ENCODE measurements around the gene CHCHD4. TPM values are rescaled to one million over a fixed set of nuclear protein-coding genes. Genes with fewer than 3 reads are reported as not detected.
"Not testable (repeated sequence)": the region's sequence is repeated elsewhere in the genome, so short reads cannot be mapped to it uniquely, and the experiment has no call there.

The CHCHD4 gene
- total RNA-seq, 4 donors from 2014 or later = 10.7 to 17.7 (median 13.8) TPM

GRCh38 chr3:14118400-14119381 lies 6.0 kb downstream of the CHCHD4 start:
- TF ChIP-seq EP300 (IDR thresholded peaks at IDR 0.05) (no peak), POLR2A (IDR thresholded peaks at IDR 0.05) (no peak), CTCF (IDR thresholded peaks at IDR 0.05) (no peak)
- WGBS, 2 donors = 72 to 73% methylated on average over 12 to 13 of the region's 13 CpGs
- no peak overlapping the region for H3K4me3 ChIP-seq
- H3K9me3 ChIP-seq = no peaks in the 10 kb centered on the region
- H3K4me1 ChIP-seq = peaks cover 0 to 15% (median 5%) of the 10 kb centered on the region in 4 donors
- no peak for DNase-seq (ENCODE audit: low spot score in 2 of 2)
- H3K36me3 ChIP-seq = peaks cover 0 to 64% (median 0%) of the 10 kb centered on the region in 3 donors
- H3K27ac ChIP-seq = no peak overlapping the region
- no peaks in the 10 kb centered on the region for H3K27me3 ChIP-seq

GRCh38 chr3:14117468-14118399 lies 6.9 kb downstream of the CHCHD4 start:
- no peak for DNase-seq (ENCODE audit: low spot score in 2 of 2)
- WGBS, 2 donors = 92% methylated on average over 10 of the region's 10 CpGs
- Histone ChIP-seq H3K4me1 (peaks cover 0 to 6% (median 0%) of the 10 kb centered on the region in 4 donors), H3K36me3 (peaks cover 0 to 74% (median 0%) of the 10 kb centered on the region in 3 donors), H3K27ac (no peak overlapping the region), H3K9me3 (no peaks in the 10 kb centered on the region), H3K27me3 (no peaks in the 10 kb centered on the region), H3K4me3 (no peak overlapping the region)
- no peak for TF ChIP-seq EP300 (IDR thresholded peaks at IDR 0.05)
- TF ChIP-seq CTCF (IDR thresholded peaks at IDR 0.05) = no peak
- no peak for TF ChIP-seq POLR2A (IDR thresholded peaks at IDR 0.05)

- TF ChIP-seq CTCF (IDR thresholded peaks at IDR 0.05) (no peak), POLR2A (IDR thresholded peaks at IDR 0.05) (no peak), EP300 (IDR thresholded peaks at IDR 0.05) (no peak)
- Histone ChIP-seq H3K27ac (no peak overlapping the region), H3K9me3 (no peaks in the 10 kb centered on the region), H3K4me1 (no peaks in the 10 kb centered on the region), H3K36me3 (peaks cover 0 to 65% (median 0%) of the 10 kb centered on the region in 3 donors), H3K27me3 (no peaks in the 10 kb centered on the region), H3K4me3 (no peak overlapping the region)
- no peak for DNase-seq (ENCODE audit: low spot score in 2 of 2)
- WGBS, 2 donors = 94 to 97% methylated on average over 7 of the region's 7 CpGs
Measured at GRCh38 chr3:14113965-14114635, 10.6 kb downstream of the CHCHD4 start.

GRCh38 chr3:14110699-14111098 lies 14.0 kb downstream of the CHCHD4 start:
- H3K36me3 ChIP-seq = peaks cover 0 to 51% (median 0%) of the 10 kb centered on the region in 3 donors
- H3K9me3 ChIP-seq = no peaks in the 10 kb centered on the region
- H3K27ac ChIP-seq = no peak overlapping the region
- no peak for DNase-seq (ENCODE audit: low spot score in 2 of 2)
- no peaks in the 10 kb centered on the region for H3K4me1 ChIP-seq
- H3K4me3 ChIP-seq = no peak overlapping the region
- TF ChIP-seq EP300 (IDR thresholded peaks at IDR 0.05) (no peak), POLR2A (IDR thresholded peaks at IDR 0.05) (no peak), CTCF (IDR thresholded peaks at IDR 0.05) (no peak)
- H3K27me3 ChIP-seq = no peaks in the 10 kb centered on the region
- 88 to 94% methylated on average over 4 of the region's 4 CpGs for WGBS, 2 donors

GRCh38 chr3:14109821-14110220 lies 14.8 kb downstream of the CHCHD4 start:
- H3K4me3 ChIP-seq, H3K4me1 ChIP-seq: not testable (repeated sequence)
- WGBS, 2 donors = 92 to 98% methylated on average over 5 of the region's 5 CpGs

More at GRCh38 chr3:14109821-14110220, 14.8 kb downstream of the CHCHD4 start:
- not testable (repeated sequence) for H3K27ac ChIP-seq; H3K27me3 ChIP-seq; H3K9me3 ChIP-seq; DNase-seq (ENCODE audit: low spot score in 2 of 2)
- peaks cover 0 to 43% (median 0%) of the 10 kb centered on the region in 3 donors for H3K36me3 ChIP-seq
